ENCODE measurements around the gene SYT11.

The SYT11 gene

GRCh38 chr1:155858800-155859233, 550 bp upstream of the SYT11 start:
- Histone ChIP-seq H2BK5ac (ENCODE audit: low read depth, low read length, poor library complexity) (no peak overlapping the region), H4K91ac (ENCODE audit: low read depth, low read length) (no peak overlapping the region), H2BK12ac (ENCODE audit: low read length) (no peak overlapping the region), H3K23ac (ENCODE audit: low read length) (no peak overlapping the region), H3K9me3 (ENCODE audit: insufficient read depth, low read depth, low read length) (no peaks in the 10 kb centered on the region), H3K79me2 (ENCODE audit: control insufficient read depth, insufficient read depth, low read length, poor library complexity) (peaks cover 5% of the 10 kb centered on the region), H3K14ac (ENCODE audit: low read length) (no peak overlapping the region), H2AK5ac (ENCODE audit: low read length) (no peak overlapping the region), H3K36me3 (ENCODE audit: control insufficient read depth in 1 of 2, insufficient read depth in 2 of 2, low read length in 2 of 2) (peaks cover 8% of the 10 kb centered on the region in 2 experiments), H2BK120ac (ENCODE audit: insufficient read depth, low read length, poor library complexity) (no peak overlapping the region), H3K18ac (ENCODE audit: low read length) (no peak overlapping the region), H3K79me1 (ENCODE audit: low read length) (peaks cover 4% of the 10 kb centered on the region), H2AFZ (ENCODE audit: insufficient read depth, low read length, poor library complexity) (no peak overlapping the region), H3K4me3 (ENCODE audit: low read depth, low read length) (no peak overlapping the region), H3K4ac (ENCODE audit: low read depth, low read length) (no peak overlapping the region), H3K4me2 (ENCODE audit: low read length) (peak overlapping the region; percentile 61), H3K9ac (ENCODE audit: low read length) (no peak overlapping the region), H3K27me3 (ENCODE audit: insufficient read depth, low read length) (no peaks in the 10 kb centered on the region), H3K27ac (ENCODE audit: low read depth, low read length) (no peak overlapping the region), H3K4me1 (ENCODE audit: control insufficient read depth in 1 of 2, insufficient read depth in 2 of 2, low read length in 2 of 2) (peaks cover 0 to 4% of the 10 kb centered on the region in 2 experiments), H4K8ac (ENCODE audit: low read depth, low read length) (peak overlapping the region; percentile 81), H4K12ac (ENCODE audit: low read depth, low read length) (no peak overlapping the region)
- WGBS (ENCODE audit: extremely low coverage, insufficient coverage, insufficient read length), result no CpG with 5 or more reads among the region's 12 CpGs
- DNase-seq, result peak; percentile 60 to 74

GRCh38 chr1:155859881-155860871, 809 bp downstream of the SYT11 start:
- no peak overlapping the region for H3K9ac ChIP-seq (ENCODE audit: low read length)
- no peaks in the 10 kb centered on the region for H3K9me3 ChIP-seq (ENCODE audit: insufficient read depth, low read depth, low read length)
- no peak overlapping the region for H3K14ac ChIP-seq (ENCODE audit: low read length)
- H3K27me3 ChIP-seq (ENCODE audit: insufficient read depth, low read length), result no peaks in the 10 kb centered on the region
- peaks cover 4% of the 10 kb centered on the region for H3K79me1 ChIP-seq (ENCODE audit: low read length)
- H3K4ac ChIP-seq (ENCODE audit: low read depth, low read length), result no peak overlapping the region
- peaks cover 5% of the 10 kb centered on the region for H3K79me2 ChIP-seq (ENCODE audit: control insufficient read depth, insufficient read depth, low read length, poor library complexity)
- H3K23ac ChIP-seq (ENCODE audit: low read length), result no peak overlapping the region
- H3K4me3 ChIP-seq (ENCODE audit: low read depth, low read length), result no peak overlapping the region
- H3K4me2 ChIP-seq (ENCODE audit: low read length), result peak overlapping the region; percentile 36
- H3K36me3 ChIP-seq (ENCODE audit: control insufficient read depth in 1 of 2, insufficient read depth in 2 of 2, low read length in 2 of 2), result no peaks in the 10 kb centered on the region
- peak; percentile 13 to 26 for DNase-seq
- peak overlapping the region; percentile 23 for H4K8ac ChIP-seq (ENCODE audit: low read depth, low read length)
- no peak overlapping the region for H2AK5ac ChIP-seq (ENCODE audit: low read length)
- no peak overlapping the region for H2BK12ac ChIP-seq (ENCODE audit: low read length)
- no peak overlapping the region for H3K27ac ChIP-seq (ENCODE audit: low read depth, low read length)
- no peak overlapping the region for H3K18ac ChIP-seq (ENCODE audit: low read length)
- H3K4me1 ChIP-seq (ENCODE audit: control insufficient read depth in 1 of 2, insufficient read depth in 2 of 2, low read length in 2 of 2), result peaks cover 0 to 4% of the 10 kb centered on the region in 2 experiments
- peak overlapping the region; percentile 59 for H2AFZ ChIP-seq (ENCODE audit: insufficient read depth, low read length, poor library complexity)
- H4K12ac ChIP-seq (ENCODE audit: low read depth, low read length), result peak overlapping the region; percentile 2
- no CpG with 5 or more reads among the region's 35 CpGs for WGBS (ENCODE audit: extremely low coverage, insufficient coverage, insufficient read length)
- H2BK5ac ChIP-seq (ENCODE audit: low read depth, low read length, poor library complexity), result no peak overlapping the region
- H4K91ac ChIP-seq (ENCODE audit: low read depth, low read length), result no peak overlapping the region
- H2BK120ac ChIP-seq (ENCODE audit: insufficient read depth, low read length, poor library complexity), result no peak overlapping the region

GRCh38 chr1:155860970-155861510, 1.7 kb downstream of the SYT11 start:
- no peak overlapping the region for H3K23ac ChIP-seq (ENCODE audit: low read length)
- WGBS (ENCODE audit: extremely low coverage, insufficient coverage, insufficient read length), result no CpG with 5 or more reads among the region's 2 CpGs

GRCh38 chr1:155861896-155862295, 2.5 kb downstream of the SYT11 start:
- Histone ChIP-seq H3K27me3 (ENCODE audit: insufficient read depth, low read length) (no peaks in the 10 kb centered on the region), H3K27ac (ENCODE audit: low read depth, low read length) (no peak overlapping the region), H2BK5ac (ENCODE audit: low read depth, low read length, poor library complexity) (no peak overlapping the region), H3K4me2 (ENCODE audit: low read length) (no peak overlapping the region), H2BK12ac (ENCODE audit: low read length) (no peak overlapping the region), H2BK120ac (ENCODE audit: insufficient read depth, low read length, poor library complexity) (no peak overlapping the region), H3K18ac (ENCODE audit: low read length) (no peak overlapping the region), H2AFZ (ENCODE audit: insufficient read depth, low read length, poor library complexity) (no peak overlapping the region), H3K79me1 (ENCODE audit: low read length) (peaks cover under 1% of the 10 kb centered on the region), H3K9ac (ENCODE audit: low read length) (no peak overlapping the region), H4K8ac (ENCODE audit: low read depth, low read length) (no peak overlapping the region), H3K23ac (ENCODE audit: low read length) (no peak overlapping the region), H3K79me2 (ENCODE audit: control insufficient read depth, insufficient read depth, low read length, poor library complexity) (peaks cover under 1% of the 10 kb centered on the region), H3K4me1 (ENCODE audit: control insufficient read depth in 1 of 2, insufficient read depth in 2 of 2, low read length in 2 of 2) (no peaks in the 10 kb centered on the region), H3K4ac (ENCODE audit: low read depth, low read length) (no peak overlapping the region), H3K14ac (ENCODE audit: low read length) (no peak overlapping the region), H3K9me3 (ENCODE audit: insufficient read depth, low read depth, low read length) (no peaks in the 10 kb centered on the region), H2AK5ac (ENCODE audit: low read length) (no peak overlapping the region), H3K36me3 (ENCODE audit: control insufficient read depth in 1 of 2, insufficient read depth in 2 of 2, low read length in 2 of 2) (no peaks in the 10 kb centered on the region), H4K91ac (ENCODE audit: low read depth, low read length) (no peak overlapping the region), H4K12ac (ENCODE audit: low read depth, low read length) (no peak overlapping the region), H3K4me3 (ENCODE audit: low read depth, low read length) (no peak overlapping the region)
- DNase-seq, result no peak
- WGBS (ENCODE audit: extremely low coverage, insufficient coverage, insufficient read length), result no CpG with 5 or more reads among the region's 2 CpGs

More at GRCh38 chr1:155860970-155861510, 1.7 kb downstream of the SYT11 start:
- no peak overlapping the region for H2BK120ac ChIP-seq (ENCODE audit: insufficient read depth, low read length, poor library complexity)
- H4K8ac ChIP-seq (ENCODE audit: low read depth, low read length), result no peak overlapping the region
- no peak for DNase-seq
- no peak overlapping the region for H3K14ac ChIP-seq (ENCODE audit: low read length)
- H4K91ac ChIP-seq (ENCODE audit: low read depth, low read length), result no peak overlapping the region
- H3K9me3 ChIP-seq (ENCODE audit: insufficient read depth, low read depth, low read length), result no peaks in the 10 kb centered on the region
- H3K27me3 ChIP-seq (ENCODE audit: insufficient read depth, low read length), result no peaks in the 10 kb centered on the region
- no peak overlapping the region for H3K4me3 ChIP-seq (ENCODE audit: low read depth, low read length)
- no peaks in the 10 kb centered on the region for H3K36me3 ChIP-seq (ENCODE audit: control insufficient read depth in 1 of 2, insufficient read depth in 2 of 2, low read length in 2 of 2)
- peaks cover 5% of the 10 kb centered on the region for H3K79me2 ChIP-seq (ENCODE audit: control insufficient read depth, insufficient read depth, low read length, poor library complexity)
- no peak overlapping the region for H2AK5ac ChIP-seq (ENCODE audit: low read length)
- H3K4me2 ChIP-seq (ENCODE audit: low read length), result no peak overlapping the region
- no peak overlapping the region for H3K9ac ChIP-seq (ENCODE audit: low read length)
- H4K12ac ChIP-seq (ENCODE audit: low read depth, low read length), result no peak overlapping the region
- no peak overlapping the region for H2BK5ac ChIP-seq (ENCODE audit: low read depth, low read length, poor library complexity)
- peaks cover 4% of the 10 kb centered on the region for H3K79me1 ChIP-seq (ENCODE audit: low read length)
- no peak overlapping the region for H3K4ac ChIP-seq (ENCODE audit: low read depth, low read length)
- H3K4me1 ChIP-seq (ENCODE audit: control insufficient read depth in 1 of 2, insufficient read depth in 2 of 2, low read length in 2 of 2), result peaks cover 0 to 3% of the 10 kb centered on the region in 2 experiments
- no peak overlapping the region for H2AFZ ChIP-seq (ENCODE audit: insufficient read depth, low read length, poor library complexity)
- H3K27ac ChIP-seq (ENCODE audit: low read depth, low read length), result no peak overlapping the region
- H3K18ac ChIP-seq (ENCODE audit: low read length), result no peak overlapping the region
- H2BK12ac ChIP-seq (ENCODE audit: low read length), result no peak overlapping the region

All from trophoblast cell (in vitro differentiated cells and primary cell).